NB4 (cell line): ENCODE results near the gene OR52K1.

Experiments used
- DNase-seq: peaks from one replicate; pipeline ENCODE4 v3.0.0; 2010; ENCODE audit warnings: low read depth
- H3K4me3 ChIP-seq: one replicate; pipeline ENCODE4 v1.5.1; 2011; ENCODE audit warnings: mild to moderate bottlenecking, low read depth, low read length, moderate library complexity
- MYC ChIP-seq: IDR thresholded peaks from 2 replicates; pipeline ENCODE4 v1.6.1; 2011; ENCODE audit warnings: low read depth, low read length
- POLR2A ChIP-seq: IDR thresholded peaks from 2 replicates; pipeline ENCODE4 v1.6.1; 2011; ENCODE audit warnings: mild to moderate bottlenecking; ENCODE audit not compliant: insufficient read length; ENCODE audit errors: extremely low read depth
- TF ChIP-seq, protein P1 (sequence below): IDR thresholded peaks from one replicate; pipeline ENCODE4 v1.5.1; 2012; ENCODE audit warnings: low read depth, low read length
- TF ChIP-seq, protein P2 (sequence below): IDR thresholded peaks from 2 replicates; pipeline ENCODE4 v1.6.1; 2011; ENCODE audit warnings: low read depth, low read length

The OR52K1 gene

DNA sequence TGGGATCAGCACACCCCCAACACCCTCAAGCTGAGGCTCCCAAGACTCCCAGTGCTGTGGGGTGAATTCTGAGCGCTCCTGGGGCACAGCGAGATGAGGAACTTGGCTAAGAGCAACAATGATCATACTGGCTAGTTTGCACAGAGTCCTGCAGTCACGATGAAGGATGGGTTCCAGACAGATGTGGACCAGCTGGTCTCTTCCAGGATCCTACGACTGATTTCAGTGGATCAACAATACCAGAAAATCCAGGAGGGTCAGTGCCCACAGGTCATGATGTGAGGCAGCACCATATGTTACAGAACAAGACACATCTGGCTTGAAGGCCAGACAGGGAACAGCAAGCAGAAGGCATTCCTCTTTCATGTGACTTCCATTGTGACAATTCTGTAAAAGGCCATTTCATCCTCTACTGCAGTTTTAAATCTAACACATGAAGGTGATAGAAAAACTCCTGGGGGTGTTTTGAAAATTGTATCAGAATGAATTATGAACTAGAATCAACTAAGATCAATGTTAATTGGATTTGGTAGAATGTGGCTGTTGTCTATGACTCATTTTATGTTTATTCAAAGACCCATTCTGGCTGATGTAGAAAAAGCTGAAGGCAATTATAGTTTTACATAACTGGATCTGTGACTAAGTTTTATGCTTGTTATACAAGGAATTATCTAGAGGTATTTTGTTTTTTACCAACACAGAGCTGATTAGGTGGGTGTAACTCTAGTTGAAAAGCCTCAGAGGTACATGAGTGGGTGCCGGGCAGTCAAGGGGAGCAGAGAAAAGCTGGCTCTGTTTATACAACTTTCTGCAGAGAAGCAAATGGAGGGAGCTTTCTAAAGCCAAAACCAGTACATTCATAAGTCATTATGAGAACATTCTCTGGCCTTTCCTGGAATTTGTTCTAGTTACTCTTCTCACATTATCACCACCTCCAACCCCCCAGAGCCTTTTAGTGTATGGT lies 29.1 kb downstream of the OR52K1 start:
- H3K4me3 ChIP-seq = no peak overlapping the region
- TF ChIP-seq, protein P1, sequence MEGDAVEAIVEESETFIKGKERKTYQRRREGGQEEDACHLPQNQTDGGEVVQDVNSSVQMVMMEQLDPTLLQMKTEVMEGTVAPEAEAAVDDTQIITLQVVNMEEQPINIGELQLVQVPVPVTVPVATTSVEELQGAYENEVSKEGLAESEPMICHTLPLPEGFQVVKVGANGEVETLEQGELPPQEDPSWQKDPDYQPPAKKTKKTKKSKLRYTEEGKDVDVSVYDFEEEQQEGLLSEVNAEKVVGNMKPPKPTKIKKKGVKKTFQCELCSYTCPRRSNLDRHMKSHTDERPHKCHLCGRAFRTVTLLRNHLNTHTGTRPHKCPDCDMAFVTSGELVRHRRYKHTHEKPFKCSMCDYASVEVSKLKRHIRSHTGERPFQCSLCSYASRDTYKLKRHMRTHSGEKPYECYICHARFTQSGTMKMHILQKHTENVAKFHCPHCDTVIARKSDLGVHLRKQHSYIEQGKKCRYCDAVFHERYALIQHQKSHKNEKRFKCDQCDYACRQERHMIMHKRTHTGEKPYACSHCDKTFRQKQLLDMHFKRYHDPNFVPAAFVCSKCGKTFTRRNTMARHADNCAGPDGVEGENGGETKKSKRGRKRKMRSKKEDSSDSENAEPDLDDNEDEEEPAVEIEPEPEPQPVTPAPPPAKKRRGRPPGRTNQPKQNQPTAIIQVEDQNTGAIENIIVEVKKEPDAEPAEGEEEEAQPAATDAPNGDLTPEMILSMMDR = no peak
- TF ChIP-seq, protein P2, sequence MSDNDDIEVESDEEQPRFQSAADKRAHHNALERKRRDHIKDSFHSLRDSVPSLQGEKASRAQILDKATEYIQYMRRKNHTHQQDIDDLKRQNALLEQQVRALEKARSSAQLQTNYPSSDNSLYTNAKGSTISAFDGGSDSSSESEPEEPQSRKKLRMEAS = no peak
- no peak for TF ChIP-seq POLR2A
- no peak for TF ChIP-seq MYC
- DNase-seq = no peak

DNA sequence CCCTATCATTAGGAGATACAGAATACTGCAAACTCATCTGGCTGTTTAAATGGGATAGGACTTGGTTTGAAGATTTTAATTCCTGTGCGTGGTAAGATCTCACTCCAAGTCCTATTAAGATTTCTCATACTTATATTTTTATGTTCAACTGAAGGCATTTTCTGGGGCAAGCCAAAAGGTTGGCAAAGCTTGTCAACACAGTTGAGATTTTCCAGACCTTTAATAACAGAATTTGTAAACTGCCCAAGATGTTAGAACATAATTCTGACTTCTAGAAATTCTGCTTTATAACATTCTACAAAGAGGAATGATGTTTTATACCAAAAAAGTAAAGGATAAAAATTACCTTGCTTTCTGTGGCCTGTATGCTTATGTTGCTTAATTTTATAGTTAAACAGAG lies 31.8 kb downstream of the OR52K1 start:
- no peak for TF ChIP-seq POLR2A
- TF ChIP-seq, protein P2 = no peak
- TF ChIP-seq, protein P1 = no peak
- TF ChIP-seq MYC = no peak
- no peak for DNase-seq

DNA sequence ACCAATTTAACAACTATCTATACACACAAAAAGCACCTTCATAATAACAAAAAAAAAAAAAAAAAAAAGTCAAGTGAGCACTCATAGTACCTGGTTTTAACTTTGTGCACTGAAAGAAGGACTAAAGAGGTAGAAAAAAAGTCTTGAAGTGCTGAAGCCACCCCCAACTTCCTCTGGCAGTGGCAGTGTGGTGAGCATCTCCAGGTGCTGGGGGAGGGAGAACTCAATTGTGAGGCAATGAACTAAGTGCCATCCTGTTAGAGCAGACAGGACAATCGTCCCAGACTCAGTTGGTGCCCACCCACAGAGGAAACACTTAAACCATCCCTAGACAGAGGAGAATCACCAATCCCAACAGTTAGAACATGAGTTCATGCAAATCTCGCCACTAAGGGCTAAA lies 39.9 kb downstream of the OR52K1 start:
- TF ChIP-seq, protein P1 = no peak
- TF ChIP-seq, protein P2 = no peak
- TF ChIP-seq POLR2A = no peak
- TF ChIP-seq MYC = no peak
- no peak for DNase-seq
- H3K4me3 ChIP-seq = no peak overlapping the region

More for the DNA sequence above, 31.8 kb downstream of the OR52K1 start:
- no peak overlapping the region for H3K4me3 ChIP-seq

DNA sequence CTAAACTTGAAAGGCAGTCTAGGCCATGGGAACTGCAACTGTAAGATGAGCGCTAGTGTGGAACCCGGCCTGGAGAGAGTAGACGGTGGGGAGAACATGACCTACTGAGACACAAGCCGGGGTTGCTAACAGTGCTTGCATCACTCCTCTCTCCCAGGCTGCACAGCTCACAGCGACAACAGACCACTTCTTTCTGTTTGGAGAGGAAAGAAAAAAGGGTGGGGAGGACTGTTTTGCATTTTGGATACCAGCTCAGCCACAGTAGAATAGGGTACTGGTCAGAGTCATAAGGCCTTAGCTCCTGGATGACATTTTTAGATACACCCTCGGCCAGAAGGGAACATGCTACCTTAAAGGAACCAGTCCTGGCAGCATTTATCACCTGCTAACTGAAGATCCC lies 40.3 kb downstream of the OR52K1 start:
- no peak for DNase-seq
- no peak overlapping the region for H3K4me3 ChIP-seq
- TF ChIP-seq MYC (no peak), POLR2A (no peak)
- TF ChIP-seq, protein P1 = no peak
- TF ChIP-seq, protein P2 = no peak

DNA sequence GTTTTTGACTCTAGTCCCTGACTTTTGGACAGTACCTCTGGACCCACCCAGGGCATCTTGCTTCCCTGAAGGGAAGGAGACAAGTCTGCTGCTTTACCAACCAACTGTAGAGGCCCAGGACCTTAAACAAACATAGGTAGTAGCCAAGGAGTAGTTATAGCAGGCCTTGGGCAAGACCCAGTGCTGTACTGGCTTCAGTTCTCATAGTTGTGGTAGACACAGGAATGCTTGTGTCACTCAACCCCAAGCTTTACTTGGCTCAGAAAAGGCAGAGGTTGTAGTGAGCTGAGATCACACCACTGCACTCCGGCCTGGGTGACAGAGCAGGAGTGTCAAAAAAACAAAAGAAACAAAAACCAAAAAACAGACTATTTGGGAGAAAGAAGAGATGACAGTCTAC lies 41.2 kb downstream of the OR52K1 start:
- H3K4me3 ChIP-seq = no peak overlapping the region
- DNase-seq = no peak
- no peak for TF ChIP-seq MYC
- TF ChIP-seq, protein P2 = no peak
- TF ChIP-seq POLR2A = no peak
- TF ChIP-seq, protein P1 = no peak
